Activated CD8-positive, alpha-beta memory T cell treated with anti-CD3 and anti-CD28 coated beads, Interleukin-2, amount 10 ng/mL, durations not matched to agents 7 days and 5 days (primary cell): ENCODE measurements around the gene ABCA2. TPM values are rescaled to one million over a fixed set of nuclear protein-coding genes. Genes with fewer than 3 reads are reported as not detected.
A peak's percentile ranks its signal among the peaks of the same experiment; 100 is the strongest.

ENCODE experiments used
- ATAC-seq: fragments of 150-1000 bp; cut with Tn5 transposase; one replicate; pipeline ENCODE4 v1.10.0; 2021; ENCODE audit warnings: moderate library complexity
- CTCF ChIA-PET: fragments of 350-600 bp; sonication (Branson Sonifier 250); formaldehyde crosslinking; loops from one replicate; lab custom pipeline; 2021; ENCODE audit warnings: antibody characterized with exemption; lab: Charles Lee
- DNase-seq: peaks from one replicate; pipeline ENCODE4 v3.0.0-alpha.2; 2020
- H3K27ac Mint-ChIP-seq: one replicate; pipeline ENCODE4 v1.8.0; 2021; ENCODE audit warnings: mild to moderate bottlenecking, mixed read lengths
- H3K27me3 Mint-ChIP-seq: one replicate; pipeline ENCODE4 v1.8.0; 2021; ENCODE audit warnings: mixed read lengths
- H3K36me3 Mint-ChIP-seq: one replicate; pipeline ENCODE4 v1.8.0; 2021; ENCODE audit warnings: mild to moderate bottlenecking, mixed read lengths
- H3K4me1 Mint-ChIP-seq: one replicate; pipeline ENCODE4 v1.8.0; 2021; ENCODE audit warnings: mixed read lengths
- H3K4me3 Mint-ChIP-seq: one replicate; pipeline ENCODE4 v1.8.0; 2021; ENCODE audit warnings: mild to moderate bottlenecking, moderate library complexity, mixed read lengths
- H3K9me3 Mint-ChIP-seq: one replicate; pipeline ENCODE4 v1.8.0; 2022; ENCODE audit warnings: low read depth, mixed read lengths
- total RNA-seq, 2 experiments: library from RNA; stranded (reverse); gene quantifications; one replicate each; pipeline ENCODE4 v1.2.3, GENCODE V29; 2021

Gene ABCA2
- total RNA-seq, 2 experiments from 2014 or later = 30.0 to 73.6 TPM

GRCh38 chr9:136960212-136960937, 67.7 kb downstream of the ABCA2 start:
- DNase-seq = peak; percentile 70
- Mint-ChIP-seq H3K9me3 (peaks cover 6% of the 10 kb centered on the region), H3K36me3 (peaks cover 2% of the 10 kb centered on the region), H3K27me3 (no peaks in the 10 kb centered on the region), H3K27ac (peak overlapping the region; percentile 84), H3K4me1 (peaks cover 35% of the 10 kb centered on the region), H3K4me3 (no peak overlapping the region)
- CTCF ChIA-PET = interaction anchor here (0.8 to 3.1 kb wide), 6 partner anchors 12 to 75 kb away, joined by 3 to 16 read pairs (median 8); partner anchors contain the start of gene PAXX
- ATAC-seq = no peak

- no peak for ATAC-seq
- CTCF ChIA-PET = interaction anchor here (0.8 to 3.1 kb wide), 6 partner anchors 11 to 76 kb away, joined by 3 to 16 read pairs (median 5); partner anchors contain the start of gene PAXX
- Mint-ChIP-seq H3K27me3 (no peaks in the 10 kb centered on the region), H3K27ac (no peak overlapping the region), H3K36me3 (peaks cover 2% of the 10 kb centered on the region), H3K4me3 (no peak overlapping the region), H3K4me1 (peaks cover 23% of the 10 kb centered on the region), H3K9me3 (peaks cover 6% of the 10 kb centered on the region)
- no peak for DNase-seq
These were observed 68.9 kb downstream of the ABCA2 start for GRCh38 chr9:136958898-136959850.

- Mint-ChIP-seq H3K4me3 (no peak overlapping the region), H3K27ac (no peak overlapping the region), H3K27me3 (no peaks in the 10 kb centered on the region), H3K36me3 (peaks cover 2% of the 10 kb centered on the region), H3K9me3 (peaks cover 6% of the 10 kb centered on the region), H3K4me1 (peaks cover 23% of the 10 kb centered on the region)
- no peak for DNase-seq
- CTCF ChIA-PET = interaction anchor here (1.1 to 3.1 kb wide), 2 partner anchors 10 to 18 kb away, joined by 5 to 16 read pairs; no protein-coding TSS in a partner anchor
- no peak for ATAC-seq
These were observed 69.6 kb downstream of the ABCA2 start for GRCh38 chr9:136958473-136958872.

GRCh38 chr9:136957901-136958300, 70.1 kb downstream of the ABCA2 start:
- Mint-ChIP-seq H3K4me3 (no peak overlapping the region), H3K27me3 (no peaks in the 10 kb centered on the region), H3K4me1 (peaks cover 19% of the 10 kb centered on the region), H3K27ac (no peak overlapping the region), H3K9me3 (peaks cover 6% of the 10 kb centered on the region), H3K36me3 (peaks cover 2% of the 10 kb centered on the region)
- no peak for DNase-seq
- CTCF ChIA-PET = interaction anchor here (1.1 to 3.1 kb wide), 2 partner anchors 10 to 18 kb away, joined by 5 to 16 read pairs; no protein-coding TSS in a partner anchor
- ATAC-seq = no peak

GRCh38 chr9:136957461-136957860, 70.6 kb downstream of the ABCA2 start:
- H3K4me1 Mint-ChIP-seq = peaks cover 15% of the 10 kb centered on the region
- no peak for DNase-seq
- H3K27me3 Mint-ChIP-seq = no peaks in the 10 kb centered on the region
- no peak overlapping the region for H3K4me3 Mint-ChIP-seq
- no peak for ATAC-seq
- peaks cover 6% of the 10 kb centered on the region for H3K9me3 Mint-ChIP-seq
- H3K27ac Mint-ChIP-seq = no peak overlapping the region
- peaks cover 2% of the 10 kb centered on the region for H3K36me3 Mint-ChIP-seq
- CTCF ChIA-PET = no interaction called here

Other genes starting within 250 kb of the ABCA2 start
- 10 to 100 TPM; 31.7 to 32.8 TPM for gene TMEM141, start 236.9 kb downstream of the ABCA2 start, total RNA-seq
- gene CCDC183, start 231.9 kb downstream of the ABCA2 start, total RNA-seq = under 1 TPM; 0.26 to 0.91 TPM
- gene RABL6, start 220.3 kb downstream of the ABCA2 start, total RNA-seq = 100 to 1,000 TPM; 113 to 123 TPM
- 1 to 10 TPM; 3.9 to 4.4 TPM for gene AJM1, start 185.8 kb downstream of the ABCA2 start, total RNA-seq
- 100 to 1,000 TPM in 1 of 2 experiments, 10 to 100 TPM in 1; 96.8 to 116 TPM for gene PHPT1, start 178.8 kb downstream of the ABCA2 start, total RNA-seq
- 10 to 100 TPM; 13.4 to 15.5 TPM for gene MAMDC4, start 175.9 kb downstream of the ABCA2 start, total RNA-seq
- gene EDF1, start 161.9 kb downstream of the ABCA2 start, total RNA-seq = 100 to 1,000 TPM; 283 to 360 TPM
- 10 to 100 TPM; 58.4 to 67.6 TPM for gene TRAF2, start 141.7 kb downstream of the ABCA2 start, total RNA-seq
- 100 to 1,000 TPM; 106 to 107 TPM for gene FBXW5, start 83.5 kb downstream of the ABCA2 start, total RNA-seq
- 1 to 10 TPM in 1 of 2 experiments, not detected in 1; 1.7 TPM for gene C8G, start 83.0 kb downstream of the ABCA2 start, total RNA-seq
- 1 to 10 TPM in 1 of 2 experiments, under 1 TPM in 1; 0.68 to 1.2 TPM for gene LCN12, start 76.0 kb downstream of the ABCA2 start, total RNA-seq
- gene PTGDS, start 50.7 kb downstream of the ABCA2 start, total RNA-seq = 1 to 10 TPM; 1.2 to 3.2 TPM
- gene LCNL1, start 45.2 kb downstream of the ABCA2 start, total RNA-seq = under 1 TPM in 1 of 2 experiments, not detected in 1; 0.09 TPM
- gene PAXX, start 35.8 kb downstream of the ABCA2 start, total RNA-seq = 10 to 100 TPM; 68.6 to 94.8 TPM
- gene CLIC3, start 31.7 kb downstream of the ABCA2 start, total RNA-seq = 1 to 10 TPM; 3.8 to 7.8 TPM
- 1 to 10 TPM in 1 of 2 experiments, under 1 TPM in 1; 0.68 to 2.8 TPM for gene FUT7, start 3.9 kb upstream of the ABCA2 start, total RNA-seq
- 10 to 100 TPM; 30.4 to 55.6 TPM for gene NPDC1, start 17.9 kb upstream of the ABCA2 start, total RNA-seq
- gene ENTPD2, start 25.8 kb upstream of the ABCA2 start, total RNA-seq = not detected
- gene SAPCD2, start 42.3 kb upstream of the ABCA2 start, total RNA-seq = 10 to 100 TPM; 31.9 to 40.1 TPM
- 10 to 100 TPM; 32.6 to 35.3 TPM for gene UAP1L1, start 49.3 kb upstream of the ABCA2 start, total RNA-seq
- gene MAN1B1, start 58.7 kb upstream of the ABCA2 start, total RNA-seq = 10 to 100 TPM; 43.8 to 60.6 TPM
- 100 to 1,000 TPM; 271 to 321 TPM for gene DPP7, start 86.5 kb upstream of the ABCA2 start, total RNA-seq
- gene GRIN1, start 110.9 kb upstream of the ABCA2 start, total RNA-seq = not detected
- gene LRRC26, start 141.8 kb upstream of the ABCA2 start, total RNA-seq = under 1 TPM in 1 of 2 experiments, not detected in 1; 0.30 TPM
- not detected for gene TMEM210, start 143.8 kb upstream of the ABCA2 start, total RNA-seq
- 10 to 100 TPM; 59.8 to 69.7 TPM for gene ANAPC2, start 160.3 kb upstream of the ABCA2 start, total RNA-seq
- gene SSNA1, start 160.4 kb upstream of the ABCA2 start, total RNA-seq = 10 to 100 TPM; 80.2 to 91.3 TPM
- gene TPRN, start 172.5 kb upstream of the ABCA2 start, total RNA-seq = 10 to 100 TPM; 11.1 to 13.3 TPM
- gene TMEM203, start 177.4 kb upstream of the ABCA2 start, total RNA-seq = 10 to 100 TPM; 32.2 to 36.9 TPM
- gene NDOR1, start 177.5 kb upstream of the ABCA2 start, total RNA-seq = 10 to 100 TPM; 50.1 to 50.6 TPM
- 1 to 10 TPM; 2.9 to 3.0 TPM for gene RNF208, start 194.0 kb upstream of the ABCA2 start, total RNA-seq
- under 1 TPM; 0.53 to 0.89 TPM for gene CYSRT1, start 196.9 kb upstream of the ABCA2 start, total RNA-seq
- gene RNF224, start 199.3 kb upstream of the ABCA2 start, total RNA-seq = not detected
- gene SLC34A3, start 202.7 kb upstream of the ABCA2 start, total RNA-seq = not detected
- 100 to 1,000 TPM; 353 to 375 TPM for gene TUBB4B, start 213.1 kb upstream of the ABCA2 start, total RNA-seq
- gene STPG3, start 223.0 kb upstream of the ABCA2 start, total RNA-seq = not detected
- gene NELFB, start 227.1 kb upstream of the ABCA2 start, total RNA-seq = 10 to 100 TPM; 70.8 to 75.3 TPM
- gene TOR4A, start 249.5 kb upstream of the ABCA2 start, total RNA-seq = 10 to 100 TPM; 10.9 to 13.3 TPM